ENCODE results near the gene FBLN5.

DNA sequence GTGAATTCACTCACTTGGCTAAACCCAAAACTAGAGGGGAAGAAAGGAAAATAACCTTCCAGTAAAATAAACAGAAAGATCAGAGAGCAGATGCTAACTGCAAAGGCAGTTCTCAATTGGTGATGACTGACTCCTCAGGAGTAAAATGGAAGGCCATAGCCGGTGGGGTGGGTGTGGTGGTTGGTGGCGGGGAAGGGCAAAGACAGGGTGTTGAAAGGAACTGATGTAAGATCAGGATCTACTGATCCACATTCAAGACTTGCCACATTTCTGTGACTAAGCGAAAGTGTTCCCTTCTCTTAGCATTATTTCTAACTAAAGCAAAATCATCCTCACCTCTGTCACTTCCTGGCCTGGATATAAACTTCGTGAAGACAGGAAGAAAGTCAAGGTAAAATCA lies 53.8 kb downstream of the FBLN5 start:
- TF ChIP-seq CTCF (IDR thresholded peaks at IDR 0.05), result no peak
- no peak for TF ChIP-seq POLR2A (IDR thresholded peaks at IDR 0.05)
- TF ChIP-seq POLR2AphosphoS5 (IDR thresholded peaks at IDR 0.05; ENCODE audit: insufficient read depth in 1 of 2, low read depth in 1 of 2), result no peak

Measured in vagina (tissue), 2 donors.